NCI-H82 treated with DMSO at 0.1 percent for 48 hours (cell line): ENCODE measurements around the gene GNL2.

Source experiments
- DNase-seq: peaks from one replicate; lab custom pipeline; 2025; ENCODE audit not compliant: unreplicated experiment; lab: John Stamatoyannopoulos, UW

The GNL2 gene

GRCh38 chr1:37517569-37517968 lies 78.2 kb downstream of the GNL2 start:
- DNase-seq: no peak
